HG02798 (cell line): ENCODE results near the gene IFFO2.

ENCODE experiments used
- ATAC-seq: cut with Tn5 transposase; IDR thresholded peaks from one replicate; pipeline ENCODE4 v1.9.1; 2021; ENCODE audit warnings: mild to moderate bottlenecking; ENCODE audit not compliant: unreplicated experiment, poor library complexity

Gene IFFO2

GRCh38 chr1:18953731-18954231, 2.7 kb downstream of the IFFO2 start:
- no peak for ATAC-seq

- peak; percentile 40 for ATAC-seq
Observed at GRCh38 chr1:18951818-18952391, 4.6 kb downstream of the IFFO2 start.

- no peak for ATAC-seq
Observed at GRCh38 chr1:18951416-18951815, 5.1 kb downstream of the IFFO2 start.

- ATAC-seq: no peak
Observed at GRCh38 chr1:18950401-18951026, 6.0 kb downstream of the IFFO2 start.

- ATAC-seq: no peak
Observed at GRCh38 chr1:18949686-18950400, 6.6 kb downstream of the IFFO2 start.

- ATAC-seq: no peak
Observed at GRCh38 chr1:18948913-18949685, 7.4 kb downstream of the IFFO2 start.

GRCh38 chr1:18948048-18948912, 8.2 kb downstream of the IFFO2 start:
- no peak for ATAC-seq

GRCh38 chr1:18947570-18947969, 8.9 kb downstream of the IFFO2 start:
- no peak for ATAC-seq

- no peak for ATAC-seq
Observed at GRCh38 chr1:18946550-18947381, 9.7 kb downstream of the IFFO2 start.

- ATAC-seq: no peak
Observed at GRCh38 chr1:18945401-18945849, 11.1 kb downstream of the IFFO2 start.

- no peak for ATAC-seq
Observed at GRCh38 chr1:18944810-18945209, 11.7 kb downstream of the IFFO2 start.

GRCh38 chr1:18943914-18944572, 12.4 kb downstream of the IFFO2 start:
- ATAC-seq: no peak

- ATAC-seq: no peak
Observed at GRCh38 chr1:18943162-18943561, 13.3 kb downstream of the IFFO2 start.

GRCh38 chr1:18942340-18942739, 14.1 kb downstream of the IFFO2 start:
- no peak for ATAC-seq

- no peak for ATAC-seq
Observed at GRCh38 chr1:18941221-18942141, 15.0 kb downstream of the IFFO2 start.

GRCh38 chr1:18940303-18941020, 16.0 kb downstream of the IFFO2 start:
- ATAC-seq: no peak
